Type B pancreatic cell (in vitro differentiated cells): Measurements from ENCODE around the gene MN1. TPM values are rescaled to one million over a fixed set of nuclear protein-coding genes. Genes with fewer than 3 reads are reported as not detected.

Source experiments
- DNase-seq: peaks from one replicate; pipeline ENCODE4 v3.0.0; 2021; ENCODE audit warnings: mixed read lengths; ENCODE audit not compliant: unreplicated experiment; ENCODE audit errors: extremely low spot score
- H3K27ac Mint-ChIP-seq: 2 replicates; pipeline ENCODE4 v1.8.0; 2021; ENCODE audit warnings: mild to moderate bottlenecking, mixed read lengths
- H3K27me3 Mint-ChIP-seq: 2 replicates; pipeline ENCODE4 v1.8.0; 2021; ENCODE audit warnings: mixed read lengths
- H3K36me3 Mint-ChIP-seq: 2 replicates; pipeline ENCODE4 v1.8.0; 2021; ENCODE audit warnings: mixed read lengths
- H3K4me1 Mint-ChIP-seq: one replicate; pipeline ENCODE4 v1.8.0; 2021; ENCODE audit warnings: mixed read lengths; ENCODE audit not compliant: unreplicated experiment
- H3K4me3 Mint-ChIP-seq: 2 replicates; pipeline ENCODE4 v1.8.0; 2021; ENCODE audit warnings: mild to moderate bottlenecking, mixed read lengths
- H3K9me3 Mint-ChIP-seq: 2 replicates; pipeline ENCODE4 v1.8.0; 2021; ENCODE audit warnings: mixed read lengths
- CTCF ChIP-seq: fragments of 200-600 bp; sonication (generic); conservative IDR thresholded peaks from 2 replicates; pipeline ENCODE4 v1.5.0; 2021; ENCODE audit warnings: antibody characterized with exemption, mild to moderate bottlenecking
- total RNA-seq: library from RNA; stranded (reverse); gene quantifications from 2 replicates; pipeline ENCODE4 v1.2.1, GENCODE V29; 2021; ENCODE audit warnings: low replicate concordance

MN1 gene
- total RNA-seq, 1 donor from 2014 or later: 17.0 TPM

GRCh38 chr22:27783436-27784119, 18.0 kb downstream of the MN1 start:
- no peaks in the 10 kb centered on the region for H3K9me3 Mint-ChIP-seq
- H3K4me1 Mint-ChIP-seq: peaks cover 38% of the 10 kb centered on the region
- DNase-seq: no peak
- H3K27ac Mint-ChIP-seq: no peak overlapping the region
- peaks cover 8% of the 10 kb centered on the region for H3K36me3 Mint-ChIP-seq
- TF ChIP-seq CTCF: no peak
- peaks cover 6% of the 10 kb centered on the region for H3K27me3 Mint-ChIP-seq
- H3K4me3 Mint-ChIP-seq: no peak overlapping the region

- H3K4me1 Mint-ChIP-seq: peaks cover 42% of the 10 kb centered on the region
- no peak for TF ChIP-seq CTCF
- H3K27ac Mint-ChIP-seq: no peak overlapping the region
Observed at GRCh38 chr22:27782088-27782487, 19.5 kb downstream of the MN1 start.

GRCh38 chr22:27780161-27780575, 21.4 kb downstream of the MN1 start:
- H3K4me1 Mint-ChIP-seq: peaks cover 47% of the 10 kb centered on the region
- peaks cover 5% of the 10 kb centered on the region for H3K36me3 Mint-ChIP-seq
- no peak for TF ChIP-seq CTCF
- H3K4me3 Mint-ChIP-seq: no peak overlapping the region
- no peak overlapping the region for H3K27ac Mint-ChIP-seq
- no peak for DNase-seq
- peaks cover 3% of the 10 kb centered on the region for H3K27me3 Mint-ChIP-seq
- H3K9me3 Mint-ChIP-seq: no peaks in the 10 kb centered on the region

More at GRCh38 chr22:27782088-27782487, 19.5 kb downstream of the MN1 start:
- no peaks in the 10 kb centered on the region for H3K27me3 Mint-ChIP-seq
- DNase-seq: no peak
- no peaks in the 10 kb centered on the region for H3K9me3 Mint-ChIP-seq
- H3K36me3 Mint-ChIP-seq: peaks cover 5% of the 10 kb centered on the region
- H3K4me3 Mint-ChIP-seq: no peak overlapping the region

- no peak overlapping the region for H3K4me3 Mint-ChIP-seq
- TF ChIP-seq CTCF: no peak
- H3K27me3 Mint-ChIP-seq: peaks cover 3% of the 10 kb centered on the region
- H3K9me3 Mint-ChIP-seq: no peaks in the 10 kb centered on the region
- H3K4me1 Mint-ChIP-seq: peaks cover 42% of the 10 kb centered on the region
- no peak overlapping the region for H3K27ac Mint-ChIP-seq
- DNase-seq: no peak
- peaks cover 5% of the 10 kb centered on the region for H3K36me3 Mint-ChIP-seq
Observed at GRCh38 chr22:27779643-27780042, 21.9 kb downstream of the MN1 start.

- Mint-ChIP-seq H3K4me3 (no peak overlapping the region), H3K36me3 (peaks cover 5% of the 10 kb centered on the region), H3K4me1 (peaks cover 36% of the 10 kb centered on the region), H3K9me3 (no peaks in the 10 kb centered on the region), H3K27ac (no peak overlapping the region), H3K27me3 (peaks cover 3% of the 10 kb centered on the region)
- TF ChIP-seq CTCF: no peak
- DNase-seq: no peak
Observed at GRCh38 chr22:27778294-27779090, 23.1 kb downstream of the MN1 start.
